SK-N-DZ (cell line): Measurements from ENCODE around the gene PSEN1.
"Not testable (repeated sequence)": the region's sequence is repeated elsewhere in the genome, so short reads cannot be mapped to it uniquely, and the experiment has no call there.

Source experiments
- DNase-seq: peaks from one replicate; pipeline ENCODE4 v3.0.0-alpha.2; 2015; ENCODE audit warnings: low spot score

PSEN1 gene

GRCh38 chr14:73166399-73166798 lies 30.1 kb downstream of the PSEN1 start:
- DNase-seq, result no peak

- no peak for DNase-seq
Measured at GRCh38 chr14:73167727-73168126, 31.4 kb downstream of the PSEN1 start.

DNA sequence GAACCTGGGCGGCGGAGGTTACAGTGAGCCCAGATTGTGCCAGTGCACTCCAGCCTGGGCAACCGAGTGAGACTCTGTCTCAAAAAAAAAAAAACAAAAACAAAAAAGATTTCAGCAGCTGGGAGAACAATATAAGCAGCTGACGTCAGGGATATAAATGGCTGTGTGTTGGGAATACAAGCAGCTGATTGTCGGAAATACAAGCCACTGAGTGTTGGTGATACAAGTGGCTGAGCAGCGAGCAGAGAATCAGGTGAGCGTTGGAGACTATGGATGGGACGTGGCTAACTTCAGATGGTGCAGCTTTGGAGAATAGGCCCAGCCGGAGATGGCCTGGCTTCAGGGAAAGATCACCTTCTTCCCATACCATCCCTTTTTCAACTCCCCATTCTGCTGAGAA lies 32.0 kb downstream of the PSEN1 start:
- DNase-seq, result no peak

- DNase-seq, result no peak
Measured at GRCh38 chr14:73168691-73169090, 32.4 kb downstream of the PSEN1 start.

- DNase-seq, result not testable (repeated sequence)
Measured at GRCh38 chr14:73169855-73170254, 33.5 kb downstream of the PSEN1 start.

DNA sequence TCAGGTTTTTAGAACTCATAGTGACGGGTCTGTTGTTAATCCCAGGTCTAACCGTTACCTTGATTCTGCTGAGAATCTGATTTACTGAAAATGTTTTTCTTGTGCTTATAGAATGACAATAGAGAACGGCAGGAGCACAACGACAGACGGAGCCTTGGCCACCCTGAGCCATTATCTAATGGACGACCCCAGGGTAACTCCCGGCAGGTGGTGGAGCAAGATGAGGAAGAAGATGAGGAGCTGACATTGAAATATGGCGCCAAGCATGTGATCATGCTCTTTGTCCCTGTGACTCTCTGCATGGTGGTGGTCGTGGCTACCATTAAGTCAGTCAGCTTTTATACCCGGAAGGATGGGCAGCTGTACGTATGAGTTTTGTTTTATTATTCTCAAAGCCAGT lies 34.4 kb downstream of the PSEN1 start:
- no peak for DNase-seq

DNA sequence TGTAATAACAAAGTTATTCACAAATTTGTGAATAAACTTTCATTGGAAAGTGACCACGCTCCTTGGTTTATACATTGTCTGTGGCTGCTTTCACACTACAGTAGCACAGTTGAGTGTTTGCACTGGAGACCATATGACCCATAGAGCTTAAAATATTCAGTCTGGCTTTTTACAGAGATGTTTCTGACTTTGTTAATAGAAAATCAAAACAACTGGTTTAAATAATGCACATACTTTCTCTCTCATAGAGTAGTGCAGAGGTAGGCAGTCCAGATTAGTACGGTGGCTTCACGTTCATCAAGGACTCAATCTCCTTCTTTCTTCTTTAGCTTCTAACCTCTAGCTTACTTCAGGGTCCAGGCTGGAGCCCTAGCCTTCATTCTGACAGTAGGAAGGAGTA lies 36.2 kb downstream of the PSEN1 start:
- no peak for DNase-seq

DNA sequence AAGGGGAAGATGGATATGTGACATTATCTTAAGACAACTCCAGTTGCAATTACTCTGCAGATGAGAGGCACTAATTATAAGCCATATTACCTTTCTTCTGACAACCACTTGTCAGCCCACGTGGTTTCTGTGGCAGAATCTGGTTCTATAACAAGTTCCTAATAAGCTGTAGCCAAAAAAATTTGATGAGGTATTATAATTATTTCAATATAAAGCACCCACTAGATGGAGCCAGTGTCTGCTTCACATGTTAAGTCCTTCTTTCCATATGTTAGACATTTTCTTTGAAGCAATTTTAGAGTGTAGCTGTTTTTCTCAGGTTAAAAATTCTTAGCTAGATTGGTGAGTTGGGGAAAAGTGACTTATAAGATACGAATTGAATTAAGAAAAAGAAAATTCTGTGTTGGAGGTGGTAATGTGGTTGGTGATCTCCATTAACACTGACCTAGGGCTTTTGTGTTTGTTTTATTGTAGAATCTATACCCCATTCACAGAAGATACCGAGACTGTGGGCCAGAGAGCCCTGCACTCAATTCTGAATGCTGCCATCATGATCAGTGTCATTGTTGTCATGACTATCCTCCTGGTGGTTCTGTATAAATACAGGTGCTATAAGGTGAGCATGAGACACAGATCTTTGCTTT lies 36.9 kb downstream of the PSEN1 start:
- DNase-seq, result no peak

- no peak for DNase-seq
Measured at GRCh38 chr14:73176685-73177084, 40.4 kb downstream of the PSEN1 start.

GRCh38 chr14:73180385-73180805 lies 44.1 kb downstream of the PSEN1 start:
- no peak for DNase-seq

DNA sequence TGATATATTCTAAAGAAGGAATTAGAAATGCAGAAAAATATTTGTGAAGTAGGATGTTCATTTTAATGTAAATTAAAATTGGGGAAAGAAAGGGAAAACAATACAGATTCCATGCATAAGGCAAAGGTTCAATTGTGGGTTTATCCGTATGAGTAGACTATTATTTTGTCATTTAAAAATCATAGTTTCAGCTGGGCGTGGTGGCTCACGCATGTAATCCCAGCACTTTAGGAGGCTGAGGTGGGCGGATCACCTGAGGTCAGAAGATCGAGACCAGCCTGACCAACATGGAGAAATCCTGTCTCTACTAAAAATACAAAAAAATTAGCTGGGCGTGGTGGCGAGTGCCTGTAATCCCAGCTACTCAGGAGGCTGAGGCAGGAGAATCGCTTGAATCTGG lies 44.7 kb downstream of the PSEN1 start:
- DNase-seq, result not testable (repeated sequence)

DNA sequence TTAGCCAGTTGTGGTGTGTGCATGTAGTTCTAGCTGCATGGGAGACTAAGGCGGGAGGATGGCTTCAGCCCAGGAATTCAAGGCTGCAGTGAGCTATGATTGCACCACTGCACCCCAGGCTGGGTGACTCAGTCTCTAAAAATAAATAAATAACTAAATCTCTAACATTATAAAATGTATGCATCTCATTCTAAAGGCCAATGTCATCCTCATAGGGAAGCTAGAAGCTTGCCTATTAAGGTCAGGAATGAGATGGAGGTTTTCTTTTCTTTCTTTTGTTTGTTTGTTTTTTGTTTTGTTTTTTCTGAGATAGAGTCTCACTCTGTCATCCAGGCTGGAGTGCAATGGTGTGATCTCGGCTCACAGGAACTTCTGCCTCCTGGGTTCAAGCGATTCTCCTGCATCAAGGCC lies 52.2 kb downstream of the PSEN1 start:
- no peak for DNase-seq

- no peak for DNase-seq
Measured at GRCh38 chr14:73189651-73190050, 53.3 kb downstream of the PSEN1 start.

DNA sequence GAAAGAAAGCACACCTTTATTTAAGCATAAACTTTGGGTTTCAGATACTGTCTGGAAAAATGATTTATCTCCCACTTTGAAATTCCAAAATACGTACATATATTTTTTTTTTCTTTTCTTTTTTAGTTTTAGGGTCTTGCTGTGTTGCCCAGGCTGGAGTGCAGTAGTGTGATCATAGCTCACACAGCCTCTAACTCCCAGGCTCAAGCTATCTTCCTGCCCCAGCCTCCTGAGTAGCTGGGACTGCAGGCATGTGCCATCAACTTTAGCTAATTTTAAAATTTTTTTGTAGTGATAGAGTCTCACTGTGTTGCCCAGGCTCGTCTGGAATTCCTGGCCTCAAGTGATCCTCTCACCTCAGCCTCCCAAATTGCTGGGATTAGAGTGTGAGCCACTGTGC lies 55.1 kb downstream of the PSEN1 start:
- DNase-seq, result no peak

DNA sequence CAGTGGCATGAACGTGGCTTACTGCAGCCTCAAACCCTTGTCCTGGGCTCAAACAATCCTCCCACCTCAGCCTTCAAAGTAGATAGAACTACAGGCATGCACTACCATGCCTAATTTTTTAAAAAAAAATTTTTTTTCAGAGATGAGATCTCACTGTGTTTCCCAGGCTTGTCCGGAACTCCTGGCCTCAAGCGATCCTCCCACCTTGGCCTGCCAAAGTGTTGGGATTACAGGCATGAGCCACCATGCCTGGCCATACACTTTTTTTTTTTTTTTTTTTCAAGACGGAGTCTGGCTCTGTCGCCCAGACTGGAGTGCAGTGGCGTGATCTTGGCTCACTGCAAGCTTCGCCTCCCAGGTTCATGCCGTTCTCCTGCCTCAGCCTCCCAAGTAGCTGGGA lies 58.0 kb downstream of the PSEN1 start:
- not testable (repeated sequence) for DNase-seq

GRCh38 chr14:73198253-73198652 lies 61.9 kb downstream of the PSEN1 start:
- DNase-seq, result no peak

GRCh38 chr14:73203527-73203926 lies 67.2 kb downstream of the PSEN1 start:
- no peak for DNase-seq

DNA sequence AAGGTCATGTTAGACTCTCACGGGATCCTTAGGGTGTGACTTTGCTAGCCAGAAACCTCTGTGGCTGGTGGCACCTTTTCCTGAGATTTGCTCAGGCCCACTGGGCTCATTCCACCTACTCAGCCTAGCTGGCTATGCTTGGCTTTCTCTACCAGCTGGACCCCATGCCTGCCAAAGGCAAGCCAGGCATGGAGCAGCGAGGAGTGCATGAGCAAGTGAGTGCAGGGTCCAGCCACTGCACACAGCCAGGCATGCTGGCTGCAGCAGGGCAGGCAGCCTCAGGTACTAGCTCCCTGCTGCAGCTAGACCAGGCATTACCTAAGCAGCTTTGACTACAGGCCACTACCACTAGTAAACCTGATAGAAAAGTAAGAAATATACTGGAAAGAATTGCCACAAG lies 71.3 kb downstream of the PSEN1 start:
- no peak for DNase-seq

DNA sequence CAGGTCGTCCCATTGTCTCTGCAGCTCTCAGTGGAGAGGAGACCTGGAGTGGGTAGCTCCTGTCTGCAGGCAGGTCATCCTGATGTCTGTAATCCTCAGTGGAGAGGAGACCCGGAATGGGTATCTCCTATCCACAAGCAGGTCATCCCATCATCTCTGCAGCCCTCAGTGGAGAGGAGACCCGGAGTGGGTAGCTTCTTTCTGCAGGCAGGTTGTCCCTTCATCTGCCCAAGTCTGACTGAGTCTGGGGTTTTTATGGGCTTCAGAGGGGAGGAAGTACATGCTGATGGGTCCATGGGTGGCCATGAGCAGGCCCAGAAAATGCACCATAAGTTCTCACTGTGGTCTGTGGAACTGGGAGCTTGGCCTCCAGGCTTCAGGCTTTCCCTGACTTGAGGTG lies 72.1 kb downstream of the PSEN1 start:
- no peak for DNase-seq

DNA sequence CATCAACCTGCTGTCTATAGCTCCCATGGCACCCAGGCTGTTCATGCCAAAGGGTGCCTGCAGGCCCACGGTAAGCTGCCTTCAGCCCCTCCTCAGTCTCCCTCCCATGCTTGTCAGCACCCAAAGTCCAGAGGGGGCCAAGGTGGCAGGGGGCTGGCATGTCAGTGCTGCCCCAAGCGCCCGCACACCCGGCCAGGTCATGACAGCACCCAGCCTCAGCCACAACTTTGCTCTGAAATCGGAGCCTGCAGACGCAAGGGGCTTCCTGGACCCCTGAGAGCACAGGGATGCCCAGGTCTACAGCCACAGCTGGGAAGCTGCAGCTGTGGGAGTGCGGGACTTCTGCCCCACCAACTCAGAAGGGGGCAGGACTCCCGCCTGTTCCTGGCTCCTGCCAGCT lies 72.5 kb downstream of the PSEN1 start:
- no peak for DNase-seq

GRCh38 chr14:73209953-73210352 lies 73.6 kb downstream of the PSEN1 start:
- no peak for DNase-seq

GRCh38 chr14:73211251-73212040 lies 75.1 kb downstream of the PSEN1 start:
- no peak for DNase-seq

DNA sequence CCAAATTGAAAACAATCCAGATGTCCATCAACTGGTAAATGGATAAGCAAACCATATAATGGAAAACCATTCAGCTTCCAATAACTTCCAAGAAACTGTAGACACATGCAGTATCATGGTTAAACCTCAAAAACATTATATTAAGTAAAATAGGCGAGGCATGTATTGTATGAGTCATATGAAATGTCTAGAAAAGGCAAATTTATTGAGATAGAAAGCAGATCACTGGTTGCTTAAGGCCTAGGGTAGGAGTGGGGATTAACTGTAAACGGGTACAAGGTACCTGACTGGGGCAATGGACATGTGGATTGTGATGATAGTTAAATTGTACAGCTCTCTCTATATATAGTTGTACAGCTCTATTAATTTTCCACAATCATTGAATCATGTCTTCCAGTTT lies 79.7 kb downstream of the PSEN1 start:
- no peak for DNase-seq
